OCI-LY1 (cell line): ENCODE results near the gene GGA2.

Experiments
- H2AFZ ChIP-seq: fragments of 200-600 bp; sonication (generic), shearing (Covaris generic); 2 replicates; pipeline ENCODE4 v1.6.0; 2014; ENCODE audit warnings: antibody characterized with exemption, mild to moderate bottlenecking, low read length
- H3F3A ChIP-seq: fragments of 200-600 bp; sonication (generic), shearing (Covaris generic); 2 replicates; pipeline ENCODE4 v1.6.0; 2014; ENCODE audit warnings: mild to moderate bottlenecking, antibody characterized with exemption, low read length, moderate library complexity; ENCODE audit not compliant: insufficient read depth
- H3K27ac ChIP-seq: fragments of 200-600 bp; sonication (generic); 2 replicates; pipeline ENCODE4 v1.5.1; 2014; ENCODE audit warnings: low read length, mixed run types, mild to moderate bottlenecking, low read depth; ENCODE audit not compliant: poor library complexity, severe bottlenecking
- H3K27me3 ChIP-seq: fragments of 200-600 bp; sonication (generic); 2 replicates; pipeline ENCODE4 v1.6.0; 2014; ENCODE audit warnings: antibody characterized with exemption, mild to moderate bottlenecking, low read length, moderate library complexity; ENCODE audit not compliant: insufficient read depth
- H3K36me3 ChIP-seq: fragments of 200-600 bp; sonication (generic); 2 replicates; pipeline ENCODE4 v1.6.1; 2014; ENCODE audit warnings: mild to moderate bottlenecking, antibody characterized with exemption, low read length, moderate library complexity, mixed read lengths; ENCODE audit not compliant: insufficient read depth
- H3K4me1 ChIP-seq: fragments of 200-600 bp; sonication (generic); 2 replicates; pipeline ENCODE4 v1.5.1; 2014; ENCODE audit warnings: mild to moderate bottlenecking, low read length, moderate library complexity; ENCODE audit not compliant: insufficient read depth, severe bottlenecking
- H3K4me2 ChIP-seq: fragments of 200-600 bp; sonication (generic), shearing (Covaris generic); 2 replicates; pipeline ENCODE4 v1.6.1; 2014; ENCODE audit warnings: low read length
- H3K4me3 ChIP-seq: fragments of 200-600 bp; sonication (generic); 2 replicates; pipeline ENCODE4 v1.5.1; 2014; ENCODE audit warnings: low read length, low read depth, mild to moderate bottlenecking, mixed read lengths; ENCODE audit not compliant: poor library complexity, severe bottlenecking
- H3K79me2 ChIP-seq: fragments of 200-600 bp; shearing (Covaris generic); 2 replicates; pipeline ENCODE4 v1.6.1; 2016; ENCODE audit warnings: mixed run types, low read length, mixed read lengths; ENCODE audit not compliant: insufficient read depth
- H3K9ac ChIP-seq: fragments of 200-600 bp; sonication (generic), shearing (Covaris generic); 2 replicates; pipeline ENCODE4 v1.6.1; 2014; ENCODE audit warnings: mild to moderate bottlenecking, low read length, mixed read lengths
- H3K9me2 ChIP-seq: fragments of 200-600 bp; sonication (generic), shearing (Covaris generic); 2 replicates; pipeline ENCODE4 v1.6.1; 2014; ENCODE audit warnings: low read depth, mild to moderate bottlenecking, low read length, mixed read lengths
- H3K9me3 ChIP-seq: fragments of 200-600 bp; shearing (Covaris generic); 2 replicates; pipeline ENCODE4 v1.6.1; 2014; ENCODE audit warnings: low read length, mixed read lengths
- H4K20me1 ChIP-seq: fragments of 200-600 bp; sonication (generic), shearing (Covaris generic); 2 replicates; pipeline ENCODE4 v1.6.0; 2016; ENCODE audit warnings: mild to moderate bottlenecking, low read length; ENCODE audit not compliant: insufficient read depth
- CTCF ChIP-seq: fragments of 200-600 bp; sonication (generic), shearing (Covaris generic); IDR thresholded peaks from 2 replicates; pipeline ENCODE4 v1.5.1; 2017; ENCODE audit warnings: mild to moderate bottlenecking, antibody characterized with exemption, low read length, moderate library complexity, mixed read lengths
- EZH2 ChIP-seq: fragments of 200-600 bp; sonication (generic), shearing (Covaris generic); IDR thresholded peaks from 2 replicates; pipeline ENCODE4 v1.8.0; 2017; ENCODE audit warnings: borderline replicate concordance, mixed run types, mild to moderate bottlenecking, antibody characterized with exemption, low read length, moderate library complexity, mixed read lengths

The GGA2 gene

GRCh38 chr16:23482778-23483177 lies 27.5 kb downstream of the GGA2 start:
- Histone ChIP-seq H3K36me3 (peaks cover 98% of the 10 kb centered on the region), H3K4me2 (no peak overlapping the region), H3K9me2 (no peaks in the 10 kb centered on the region), H3K4me1 (no peaks in the 10 kb centered on the region), H3F3A (no peaks in the 10 kb centered on the region), H3K4me3 (no peak overlapping the region), H3K27ac (no peak overlapping the region), H3K79me2 (no peaks in the 10 kb centered on the region), H3K9me3 (no peaks in the 10 kb centered on the region), H4K20me1 (no peaks in the 10 kb centered on the region), H2AFZ (no peak overlapping the region), H3K27me3 (no peaks in the 10 kb centered on the region), H3K9ac (no peak overlapping the region)
- TF ChIP-seq EZH2 (no peak), CTCF (no peak)

GRCh38 chr16:23480257-23480656 lies 30.0 kb downstream of the GGA2 start:
- H3K4me3 ChIP-seq = no peak overlapping the region
- TF ChIP-seq EZH2 (no peak), CTCF (no peak)
- H3K9me2 ChIP-seq = no peaks in the 10 kb centered on the region
- H3K9me3 ChIP-seq = no peaks in the 10 kb centered on the region
- no peak overlapping the region for H3K27ac ChIP-seq
- H4K20me1 ChIP-seq = no peaks in the 10 kb centered on the region
- H2AFZ ChIP-seq = no peak overlapping the region
- no peaks in the 10 kb centered on the region for H3K27me3 ChIP-seq
- no peaks in the 10 kb centered on the region for H3K79me2 ChIP-seq
- H3F3A ChIP-seq = no peaks in the 10 kb centered on the region
- no peak overlapping the region for H3K4me2 ChIP-seq
- H3K9ac ChIP-seq = no peak overlapping the region
- peaks cover 96% of the 10 kb centered on the region for H3K36me3 ChIP-seq
- H3K4me1 ChIP-seq = no peaks in the 10 kb centered on the region

- H3K4me2 ChIP-seq = no peak overlapping the region
- no peaks in the 10 kb centered on the region for H3K79me2 ChIP-seq
- peaks cover 96% of the 10 kb centered on the region for H3K36me3 ChIP-seq
- H3K9ac ChIP-seq = no peak overlapping the region
- H4K20me1 ChIP-seq = no peaks in the 10 kb centered on the region
- no peaks in the 10 kb centered on the region for H3K9me3 ChIP-seq
- no peak overlapping the region for H2AFZ ChIP-seq
- H3K27me3 ChIP-seq = no peaks in the 10 kb centered on the region
- TF ChIP-seq CTCF (no peak), EZH2 (no peak)
- no peaks in the 10 kb centered on the region for H3F3A ChIP-seq
- H3K4me3 ChIP-seq = no peak overlapping the region
- H3K9me2 ChIP-seq = no peaks in the 10 kb centered on the region
- H3K4me1 ChIP-seq = no peaks in the 10 kb centered on the region
- H3K27ac ChIP-seq = no peak overlapping the region
Measured at GRCh38 chr16:23479138-23479537, 31.2 kb downstream of the GGA2 start.
